ENCODE results near the gene KRCC1.
"Not testable (repeated sequence)": the region's sequence is repeated elsewhere in the genome, so short reads cannot be mapped to it uniquely, and the experiment has no call there.

The KRCC1 gene

DNA sequence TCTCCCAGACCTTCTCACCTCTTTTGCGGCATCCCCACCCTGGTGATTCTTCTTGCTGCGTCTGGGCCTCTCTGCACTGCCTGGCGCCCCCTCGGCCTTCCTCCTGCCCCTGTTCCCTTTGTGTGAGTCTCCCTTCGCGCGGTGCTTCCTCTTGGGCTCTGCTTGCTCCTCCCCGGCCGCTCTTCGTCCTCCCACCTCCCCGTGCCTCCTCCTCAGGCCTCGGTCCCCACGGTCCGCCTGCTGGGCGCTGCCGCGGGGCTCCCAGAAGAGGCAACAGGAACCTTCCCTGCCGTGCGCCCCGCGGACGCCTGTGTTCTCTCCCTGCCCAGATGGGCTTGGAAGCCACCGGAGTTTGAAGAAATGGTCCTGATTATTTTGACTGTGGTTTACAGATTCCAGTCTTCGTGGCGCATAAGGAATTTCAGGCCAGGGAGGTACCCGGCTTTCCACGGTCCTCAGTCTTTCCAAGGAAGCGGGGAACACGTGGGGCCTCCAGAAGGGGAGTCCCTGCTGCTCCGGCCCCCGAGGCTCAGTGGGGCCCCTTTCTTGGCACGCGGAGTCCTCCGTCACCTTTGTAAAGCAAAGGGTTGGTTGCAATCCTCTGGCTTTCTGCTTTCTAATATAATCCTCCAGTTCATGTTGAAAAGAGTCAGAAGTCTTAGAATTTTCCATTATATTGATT is 52.4 kb downstream of the KRCC1 start:
- DNase-seq = peak; percentile 73
- no peak overlapping the region for H2BK120ac ChIP-seq (ENCODE audit: low read depth, low read length)
- peak overlapping the region; percentile 13 for H3K4me2 ChIP-seq (ENCODE audit: low read length)
- no peaks in the 10 kb centered on the region for H3K79me1 ChIP-seq (ENCODE audit: low read length)
- no peak overlapping the region for H2BK5ac ChIP-seq (ENCODE audit: low read length)
- no peaks in the 10 kb centered on the region for H3K4me1 ChIP-seq (ENCODE audit: control insufficient read depth, low read depth, low read length)
- no CpG with 5 or more reads among the region's 34 CpGs for WGBS (ENCODE audit: extremely low coverage, insufficient coverage, low lambda C conversion rate)
- H3K18ac ChIP-seq (ENCODE audit: low read length) = peak overlapping the region; percentile 86
- no peak overlapping the region for H2BK15ac ChIP-seq (replicated peaks; ENCODE audit: low read depth)
- H3K56ac ChIP-seq (ENCODE audit: low read length) = peak overlapping the region; percentile 89
- no peak overlapping the region for H4K5ac ChIP-seq (ENCODE audit: low read length)
- H3K4ac ChIP-seq (ENCODE audit: low read depth, low read length) = no peak overlapping the region
- H3K9ac ChIP-seq (ENCODE audit: low read length) = peak overlapping the region; percentile 69
- H3K23ac ChIP-seq (ENCODE audit: low read length) = no peak overlapping the region
- H3K79me2 ChIP-seq (ENCODE audit: control insufficient read depth, insufficient read depth, low read length) = no peaks in the 10 kb centered on the region
- H3K27ac ChIP-seq (ENCODE audit: low read depth, low read length) = no peak overlapping the region
- H4K8ac ChIP-seq (ENCODE audit: low read depth, low read length) = peak overlapping the region; percentile 84
- no peak overlapping the region for H2AK5ac ChIP-seq (ENCODE audit: low read length)
- no peaks in the 10 kb centered on the region for H3K36me3 ChIP-seq (ENCODE audit: control insufficient read depth, insufficient read depth, low read length)
- H3K4me3 ChIP-seq (ENCODE audit: low read length) = no peak overlapping the region
- H3K27me3 ChIP-seq (ENCODE audit: insufficient read depth, low read length, poor library complexity) = no peaks in the 10 kb centered on the region

DNA sequence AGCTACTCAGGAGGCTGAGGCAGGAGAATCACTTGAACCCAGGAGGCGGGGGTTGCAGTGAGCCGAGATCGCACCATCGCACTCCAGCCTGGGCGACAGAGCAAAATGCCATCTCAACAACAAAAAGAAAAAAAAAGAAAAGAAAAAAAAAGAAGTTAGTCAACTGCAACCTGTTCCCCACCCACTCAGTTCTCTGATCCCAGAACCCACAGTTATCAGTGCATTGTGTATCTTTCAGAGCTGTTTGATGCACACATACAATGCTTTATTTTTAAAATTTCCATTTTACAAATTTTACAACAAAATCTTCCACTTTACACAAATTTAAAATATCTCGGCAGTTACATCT is 53.2 kb downstream of the KRCC1 start:
- no peak overlapping the region for H3K18ac ChIP-seq (ENCODE audit: low read length)
- no peaks in the 10 kb centered on the region for H3K27me3 ChIP-seq (ENCODE audit: insufficient read depth, low read length, poor library complexity)
- H3K27ac ChIP-seq (ENCODE audit: low read depth, low read length) = no peak overlapping the region
- no peak overlapping the region for H3K4me3 ChIP-seq (ENCODE audit: low read length)
- H4K5ac ChIP-seq (ENCODE audit: low read length) = no peak overlapping the region
- no peak overlapping the region for H4K8ac ChIP-seq (ENCODE audit: low read depth, low read length)
- H3K4me2 ChIP-seq (ENCODE audit: low read length) = no peak overlapping the region
- H2BK15ac ChIP-seq (replicated peaks; ENCODE audit: low read depth) = no peak overlapping the region
- H3K9ac ChIP-seq (ENCODE audit: low read length) = no peak overlapping the region
- H3K4me1 ChIP-seq (ENCODE audit: control insufficient read depth, low read depth, low read length) = no peaks in the 10 kb centered on the region
- H3K23ac ChIP-seq (ENCODE audit: low read length) = no peak overlapping the region
- no peak for DNase-seq
- no peak overlapping the region for H2BK5ac ChIP-seq (ENCODE audit: low read length)
- WGBS (ENCODE audit: extremely low coverage, insufficient coverage, low lambda C conversion rate) = 100% methylated on average over 1 of the region's 6 CpGs
- H3K36me3 ChIP-seq (ENCODE audit: control insufficient read depth, insufficient read depth, low read length) = no peaks in the 10 kb centered on the region
- no peaks in the 10 kb centered on the region for H3K79me2 ChIP-seq (ENCODE audit: control insufficient read depth, insufficient read depth, low read length)
- no peak overlapping the region for H3K4ac ChIP-seq (ENCODE audit: low read depth, low read length)
- no peaks in the 10 kb centered on the region for H3K79me1 ChIP-seq (ENCODE audit: low read length)
- no peak overlapping the region for H3K56ac ChIP-seq (ENCODE audit: low read length)
- H2BK120ac ChIP-seq (ENCODE audit: low read depth, low read length) = no peak overlapping the region
- H2AK5ac ChIP-seq (ENCODE audit: low read length) = no peak overlapping the region

DNA sequence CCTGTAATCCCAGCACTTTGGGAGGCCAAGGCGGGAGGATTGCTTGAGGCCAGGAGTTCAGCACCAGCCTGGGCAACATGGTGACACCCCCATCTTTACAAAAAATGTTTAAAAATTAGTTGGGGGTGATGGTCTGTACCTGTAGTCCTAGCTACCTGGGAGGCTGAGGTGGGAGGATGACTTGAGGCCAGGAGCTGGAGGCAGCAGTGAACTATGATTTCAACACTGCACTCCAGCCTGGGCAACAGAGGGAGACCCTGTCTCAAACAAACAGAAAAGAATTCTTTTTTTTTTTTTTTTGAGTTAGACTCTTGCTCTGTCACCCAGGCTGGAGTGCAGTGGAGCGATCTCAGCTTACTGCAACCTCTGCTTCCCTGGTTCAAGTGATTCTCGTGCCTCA is 55.1 kb downstream of the KRCC1 start:
- not testable (repeated sequence) for H3K4me3 ChIP-seq (ENCODE audit: low read length); H3K79me1 ChIP-seq (ENCODE audit: low read length); H3K56ac ChIP-seq (ENCODE audit: low read length); H4K8ac ChIP-seq (ENCODE audit: low read depth, low read length); H3K4me1 ChIP-seq (ENCODE audit: control insufficient read depth, low read depth, low read length); H2AK5ac ChIP-seq (ENCODE audit: low read length); H3K23ac ChIP-seq (ENCODE audit: low read length); H3K36me3 ChIP-seq (ENCODE audit: control insufficient read depth, insufficient read depth, low read length); H3K27ac ChIP-seq (ENCODE audit: low read depth, low read length); DNase-seq; H2BK120ac ChIP-seq (ENCODE audit: low read depth, low read length); H3K9ac ChIP-seq (ENCODE audit: low read length); H2BK5ac ChIP-seq (ENCODE audit: low read length); H2BK15ac ChIP-seq (replicated peaks; ENCODE audit: low read depth); H3K4ac ChIP-seq (ENCODE audit: low read depth, low read length); H4K5ac ChIP-seq (ENCODE audit: low read length); H3K27me3 ChIP-seq (ENCODE audit: insufficient read depth, low read length, poor library complexity); H3K18ac ChIP-seq (ENCODE audit: low read length); H3K4me2 ChIP-seq (ENCODE audit: low read length); H3K79me2 ChIP-seq (ENCODE audit: control insufficient read depth, insufficient read depth, low read length)
- WGBS (ENCODE audit: extremely low coverage, insufficient coverage, low lambda C conversion rate) = no CpG with 5 or more reads among the region's 3 CpGs

DNA sequence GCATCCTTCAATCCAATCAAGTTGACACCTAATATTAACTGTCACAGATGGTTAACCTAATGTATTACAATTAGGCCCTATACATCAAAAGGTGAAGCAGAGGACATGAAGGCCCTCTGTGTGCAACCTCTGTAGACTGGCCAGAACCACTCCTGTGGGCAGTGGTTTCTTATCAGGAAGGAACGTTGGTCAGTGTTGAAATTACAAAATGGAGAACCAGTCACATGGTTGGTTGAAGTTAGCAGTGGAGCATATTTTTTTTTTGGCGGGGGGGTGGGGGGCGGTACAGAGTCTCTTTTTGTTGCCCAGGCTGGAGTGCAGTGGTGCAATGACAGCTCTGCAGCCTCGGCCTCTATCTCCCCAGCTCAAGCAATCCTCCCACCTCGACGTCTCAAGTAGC is 59.0 kb downstream of the KRCC1 start:
- H2BK5ac ChIP-seq (ENCODE audit: low read length) = no peak overlapping the region
- no peak overlapping the region for H3K56ac ChIP-seq (ENCODE audit: low read length)
- no peaks in the 10 kb centered on the region for H3K79me1 ChIP-seq (ENCODE audit: low read length)
- H3K27ac ChIP-seq (ENCODE audit: low read depth, low read length) = no peak overlapping the region
- no peak overlapping the region for H3K18ac ChIP-seq (ENCODE audit: low read length)
- no peak overlapping the region for H3K23ac ChIP-seq (ENCODE audit: low read length)
- H2AK5ac ChIP-seq (ENCODE audit: low read length) = no peak overlapping the region
- H3K36me3 ChIP-seq (ENCODE audit: control insufficient read depth, insufficient read depth, low read length) = no peaks in the 10 kb centered on the region
- no CpG with 5 or more reads among the region's 6 CpGs for WGBS (ENCODE audit: extremely low coverage, insufficient coverage, low lambda C conversion rate)
- H3K27me3 ChIP-seq (ENCODE audit: insufficient read depth, low read length, poor library complexity) = no peaks in the 10 kb centered on the region
- no peaks in the 10 kb centered on the region for H3K4me1 ChIP-seq (ENCODE audit: control insufficient read depth, low read depth, low read length)
- DNase-seq = no peak
- H4K5ac ChIP-seq (ENCODE audit: low read length) = no peak overlapping the region
- no peak overlapping the region for H3K4ac ChIP-seq (ENCODE audit: low read depth, low read length)
- no peak overlapping the region for H2BK15ac ChIP-seq (replicated peaks; ENCODE audit: low read depth)
- no peak overlapping the region for H4K8ac ChIP-seq (ENCODE audit: low read depth, low read length)
- H3K4me3 ChIP-seq (ENCODE audit: low read length) = no peak overlapping the region
- no peaks in the 10 kb centered on the region for H3K79me2 ChIP-seq (ENCODE audit: control insufficient read depth, insufficient read depth, low read length)
- no peak overlapping the region for H3K4me2 ChIP-seq (ENCODE audit: low read length)
- no peak overlapping the region for H3K9ac ChIP-seq (ENCODE audit: low read length)
- no peak overlapping the region for H2BK120ac ChIP-seq (ENCODE audit: low read depth, low read length)

DNA sequence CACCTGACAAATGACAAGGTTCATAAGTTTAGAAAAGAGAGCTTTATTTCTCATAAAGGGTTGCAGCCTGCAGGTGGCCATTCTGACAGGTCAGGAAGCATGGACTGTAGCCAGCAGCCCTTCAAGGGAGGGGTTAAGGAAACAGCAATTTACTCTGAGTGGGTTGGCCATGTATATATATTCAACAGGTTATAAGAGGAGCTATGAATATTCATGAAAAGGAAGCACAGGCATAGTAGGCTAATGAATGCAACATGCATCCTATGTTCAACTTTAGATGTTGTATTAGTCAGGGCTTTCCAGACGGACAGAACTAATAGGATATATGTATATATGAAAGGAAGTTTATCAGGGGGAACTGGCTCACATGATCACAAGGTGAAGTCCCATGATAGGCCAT is 59.8 kb downstream of the KRCC1 start:
- H3K23ac ChIP-seq (ENCODE audit: low read length) = no peak overlapping the region
- no peak overlapping the region for H2BK15ac ChIP-seq (replicated peaks; ENCODE audit: low read depth)
- no peak overlapping the region for H3K9ac ChIP-seq (ENCODE audit: low read length)
- no peaks in the 10 kb centered on the region for H3K36me3 ChIP-seq (ENCODE audit: control insufficient read depth, insufficient read depth, low read length)
- H3K4me1 ChIP-seq (ENCODE audit: control insufficient read depth, low read depth, low read length) = no peaks in the 10 kb centered on the region
- no peaks in the 10 kb centered on the region for H3K79me1 ChIP-seq (ENCODE audit: low read length)
- no peak overlapping the region for H3K4me2 ChIP-seq (ENCODE audit: low read length)
- no peak overlapping the region for H4K5ac ChIP-seq (ENCODE audit: low read length)
- DNase-seq = no peak
- H3K56ac ChIP-seq (ENCODE audit: low read length) = no peak overlapping the region
- no peak overlapping the region for H2BK120ac ChIP-seq (ENCODE audit: low read depth, low read length)
- no peak overlapping the region for H3K18ac ChIP-seq (ENCODE audit: low read length)
- no peaks in the 10 kb centered on the region for H3K27me3 ChIP-seq (ENCODE audit: insufficient read depth, low read length, poor library complexity)
- H3K79me2 ChIP-seq (ENCODE audit: control insufficient read depth, insufficient read depth, low read length) = no peaks in the 10 kb centered on the region
- no CpG with 5 or more reads among the region's 1 CpG for WGBS (ENCODE audit: extremely low coverage, insufficient coverage, low lambda C conversion rate)
- no peak overlapping the region for H3K27ac ChIP-seq (ENCODE audit: low read depth, low read length)
- no peak overlapping the region for H2AK5ac ChIP-seq (ENCODE audit: low read length)
- H4K8ac ChIP-seq (ENCODE audit: low read depth, low read length) = no peak overlapping the region
- H3K4me3 ChIP-seq (ENCODE audit: low read length) = no peak overlapping the region
- no peak overlapping the region for H2BK5ac ChIP-seq (ENCODE audit: low read length)
- no peak overlapping the region for H3K4ac ChIP-seq (ENCODE audit: low read depth, low read length)

DNA sequence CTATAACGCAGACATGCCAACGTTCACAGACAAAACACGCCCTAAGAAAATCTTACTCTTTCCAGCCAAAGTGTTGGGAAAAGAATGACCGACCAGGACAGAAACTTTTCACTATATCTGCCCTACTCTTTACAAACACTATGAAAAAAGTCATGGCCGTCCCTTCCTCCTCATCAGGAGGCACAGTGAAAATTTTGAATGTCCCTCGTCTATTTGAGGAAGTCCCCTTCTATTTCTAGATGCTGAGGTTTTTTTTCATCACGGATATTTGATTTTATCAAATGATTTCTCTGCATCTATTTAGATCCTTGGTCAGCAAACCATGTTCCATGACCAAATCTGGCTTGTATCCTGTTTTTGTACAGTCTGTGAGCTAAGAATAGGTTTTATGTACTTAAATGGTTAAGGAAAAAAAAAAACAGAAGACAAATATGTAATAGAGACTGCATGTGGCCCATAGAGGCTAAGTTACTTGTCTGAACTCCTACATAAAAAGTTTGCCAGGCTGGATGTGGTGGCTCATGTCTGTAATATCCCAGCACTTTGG is 61.2 kb downstream of the KRCC1 start:
- not testable (repeated sequence) for H2BK5ac ChIP-seq (ENCODE audit: low read length); H3K9ac ChIP-seq (ENCODE audit: low read length); H3K4ac ChIP-seq (ENCODE audit: low read depth, low read length); H3K4me2 ChIP-seq (ENCODE audit: low read length); H2BK120ac ChIP-seq (ENCODE audit: low read depth, low read length); H3K27me3 ChIP-seq (ENCODE audit: insufficient read depth, low read length, poor library complexity); H4K8ac ChIP-seq (ENCODE audit: low read depth, low read length); DNase-seq; H3K18ac ChIP-seq (ENCODE audit: low read length); H3K56ac ChIP-seq (ENCODE audit: low read length); H2AK5ac ChIP-seq (ENCODE audit: low read length); H2BK15ac ChIP-seq (replicated peaks; ENCODE audit: low read depth); H3K23ac ChIP-seq (ENCODE audit: low read length); H3K36me3 ChIP-seq (ENCODE audit: control insufficient read depth, insufficient read depth, low read length); H4K5ac ChIP-seq (ENCODE audit: low read length); H3K27ac ChIP-seq (ENCODE audit: low read depth, low read length); H3K4me3 ChIP-seq (ENCODE audit: low read length); H3K4me1 ChIP-seq (ENCODE audit: control insufficient read depth, low read depth, low read length); H3K79me1 ChIP-seq (ENCODE audit: low read length); H3K79me2 ChIP-seq (ENCODE audit: control insufficient read depth, insufficient read depth, low read length)
- no CpG with 5 or more reads among the region's 7 CpGs for WGBS (ENCODE audit: extremely low coverage, insufficient coverage, low lambda C conversion rate)

Measured in mesendoderm (in vitro differentiated cells).